ES-I3 (cell line): ENCODE results near the gene FRY.
"Not testable (repeated sequence)": the region's sequence is repeated elsewhere in the genome, so short reads cannot be mapped to it uniquely, and the experiment has no call there.

ENCODE experiments used
- H3K36me3 ChIP-seq: 2 replicates; pipeline ENCODE4 v1.6.1; 2013; ENCODE audit warnings: mild to moderate bottlenecking, low read length, control low read depth, moderate library complexity; ENCODE audit not compliant: insufficient read depth
- H3K4me1 ChIP-seq: 2 replicates; pipeline ENCODE4 v1.6.1; 2013; ENCODE audit warnings: mild to moderate bottlenecking, control low read depth, low read length; ENCODE audit not compliant: insufficient read depth
- H3K9ac ChIP-seq: 2 replicates; pipeline ENCODE4 v1.6.1; 2013; ENCODE audit warnings: low read depth, mild to moderate bottlenecking, low read length, moderate library complexity
- H3K9me3 ChIP-seq: 2 replicates; pipeline ENCODE4 v1.6.1; 2013; ENCODE audit warnings: mild to moderate bottlenecking, low read length, moderate library complexity; ENCODE audit not compliant: control insufficient read depth, insufficient read depth

FRY gene

GRCh38 chr13:32031025-32031814 is at the start of gene FRY:
FRY (plus strand) TSS chr13:32031774; CDS start chr13:32031796, 22 bp downstream.
- Histone ChIP-seq H3K36me3 (no peaks in the 10 kb centered on the region), H3K4me1 (peaks cover 14% of the 10 kb centered on the region), H3K9ac (peak within 1 kb of the TSS; percentile 72), H3K9me3 (no peaks in the 10 kb centered on the region)

GRCh38 chr13:31982124-31982523 is 49.5 kb upstream of the FRY start:
- Histone ChIP-seq H3K9me3 (no peaks in the 10 kb centered on the region), H3K4me1 (no peaks in the 10 kb centered on the region), H3K9ac (no peak overlapping the region), H3K36me3 (no peaks in the 10 kb centered on the region)

GRCh38 chr13:31982540-31982939 is 49.0 kb upstream of the FRY start:
- Histone ChIP-seq H3K9me3 (no peaks in the 10 kb centered on the region), H3K36me3 (no peaks in the 10 kb centered on the region), H3K9ac (no peak overlapping the region), H3K4me1 (no peaks in the 10 kb centered on the region)

- not testable (repeated sequence) for H3K9ac ChIP-seq, H3K36me3 ChIP-seq, H3K9me3 ChIP-seq, H3K4me1 ChIP-seq
These were observed 47.9 kb upstream of the FRY start for GRCh38 chr13:31983696-31984095.

- not testable (repeated sequence) for H3K9me3 ChIP-seq, H3K9ac ChIP-seq, H3K4me1 ChIP-seq, H3K36me3 ChIP-seq
These were observed 47.2 kb upstream of the FRY start for GRCh38 chr13:31984388-31984787.

GRCh38 chr13:31986676-31987470 is 44.7 kb upstream of the FRY start:
- Histone ChIP-seq H3K9ac (no peak overlapping the region), H3K9me3 (no peaks in the 10 kb centered on the region), H3K36me3 (no peaks in the 10 kb centered on the region), H3K4me1 (no peaks in the 10 kb centered on the region)

GRCh38 chr13:31987535-31988170 is 43.9 kb upstream of the FRY start:
- no peaks in the 10 kb centered on the region for H3K4me1 ChIP-seq
- H3K36me3 ChIP-seq = no peaks in the 10 kb centered on the region
- H3K9ac ChIP-seq = no peak overlapping the region
- H3K9me3 ChIP-seq = no peaks in the 10 kb centered on the region

GRCh38 chr13:31994367-31994766 is 37.2 kb upstream of the FRY start:
- H3K9ac ChIP-seq, H3K9me3 ChIP-seq, H3K4me1 ChIP-seq, H3K36me3 ChIP-seq: not testable (repeated sequence)

- no peaks in the 10 kb centered on the region for H3K4me1 ChIP-seq
- H3K9me3 ChIP-seq = no peaks in the 10 kb centered on the region; the same call in 1 of the 2 replicates
- H3K36me3 ChIP-seq = no peaks in the 10 kb centered on the region
- H3K9ac ChIP-seq = no peak overlapping the region
These were observed 35.0 kb upstream of the FRY start for GRCh38 chr13:31996601-31997000.

GRCh38 chr13:31997641-31998040 is 33.9 kb upstream of the FRY start:
- Histone ChIP-seq H3K9ac (no peak overlapping the region), H3K4me1 (no peaks in the 10 kb centered on the region), H3K9me3 (no peaks in the 10 kb centered on the region; the same call in 1 of the 2 replicates), H3K36me3 (no peaks in the 10 kb centered on the region)

GRCh38 chr13:31998131-31998530 is 33.4 kb upstream of the FRY start:
- H3K9me3 ChIP-seq = no peaks in the 10 kb centered on the region; the same call in 1 of the 2 replicates
- H3K36me3 ChIP-seq = no peaks in the 10 kb centered on the region
- H3K9ac ChIP-seq = no peak overlapping the region
- H3K4me1 ChIP-seq = no peaks in the 10 kb centered on the region

- H3K4me1 ChIP-seq, H3K36me3 ChIP-seq, H3K9me3 ChIP-seq, H3K9ac ChIP-seq: not testable (repeated sequence)
These were observed 30.8 kb upstream of the FRY start for GRCh38 chr13:32000754-32001153.

- H3K9me3 ChIP-seq = no peaks in the 10 kb centered on the region; the same call in 1 of the 2 replicates
- no peak overlapping the region for H3K9ac ChIP-seq
- no peaks in the 10 kb centered on the region for H3K4me1 ChIP-seq
- no peaks in the 10 kb centered on the region for H3K36me3 ChIP-seq
These were observed 30.3 kb upstream of the FRY start for GRCh38 chr13:32001154-32001768.

- Histone ChIP-seq H3K9me3 (no peaks in the 10 kb centered on the region; the same call in 1 of the 2 replicates), H3K9ac (no peak overlapping the region), H3K36me3 (no peaks in the 10 kb centered on the region), H3K4me1 (no peaks in the 10 kb centered on the region)
These were observed 29.8 kb upstream of the FRY start for GRCh38 chr13:32001769-32002168.
